ENCODE results near the gene USH2A.
"Not testable (repeated sequence)": the region's sequence is repeated elsewhere in the genome, so short reads cannot be mapped to it uniquely, and the experiment has no call there.

USH2A gene

GRCh38 chr1:216387782-216388181 is 35.5 kb downstream of the USH2A start:
- DNase-seq, result no peak

GRCh38 chr1:216379441-216379840 is 43.8 kb downstream of the USH2A start:
- DNase-seq, result no peak

GRCh38 chr1:216368249-216368648 is 55.0 kb downstream of the USH2A start:
- no peak for DNase-seq

GRCh38 chr1:216366979-216367378 is 56.3 kb downstream of the USH2A start:
- DNase-seq, result no peak

GRCh38 chr1:216356945-216357344 is 66.3 kb downstream of the USH2A start:
- no peak for DNase-seq

GRCh38 chr1:216350186-216350585 is 73.1 kb downstream of the USH2A start:
- DNase-seq, result no peak

- no peak for DNase-seq
Observed at GRCh38 chr1:216346526-216346925, 76.7 kb downstream of the USH2A start.

- DNase-seq, result not testable (repeated sequence)
Observed at GRCh38 chr1:216340542-216340941, 82.7 kb downstream of the USH2A start.

- no peak for DNase-seq
Observed at GRCh38 chr1:216332462-216332861, 90.8 kb downstream of the USH2A start.

GRCh38 chr1:216332003-216332402 is 91.2 kb downstream of the USH2A start:
- no peak for DNase-seq

GRCh38 chr1:216331211-216331610 is 92.0 kb downstream of the USH2A start:
- DNase-seq, result no peak

- no peak for DNase-seq
Observed at GRCh38 chr1:216330262-216330661, 93.0 kb downstream of the USH2A start.

- DNase-seq, result no peak
Observed at GRCh38 chr1:216325946-216326345, 97.3 kb downstream of the USH2A start.

- DNase-seq, result no peak
Observed at GRCh38 chr1:216325336-216325735, 97.9 kb downstream of the USH2A start.

GRCh38 chr1:216323344-216323743 is 99.9 kb downstream of the USH2A start:
- no peak for DNase-seq

GRCh38 chr1:216314379-216315095 is 108.7 kb downstream of the USH2A start:
- no peak for DNase-seq

- no peak for DNase-seq
Observed at GRCh38 chr1:216310776-216311175, 112.5 kb downstream of the USH2A start.

GRCh38 chr1:216306830-216307229 is 116.4 kb downstream of the USH2A start:
- DNase-seq, result no peak

GRCh38 chr1:216303690-216304089 is 119.6 kb downstream of the USH2A start:
- DNase-seq, result no peak

- no peak for DNase-seq
Observed at GRCh38 chr1:216293683-216294082, 129.6 kb downstream of the USH2A start.

- no peak for DNase-seq
Observed at GRCh38 chr1:216290074-216290473, 133.2 kb downstream of the USH2A start.

- DNase-seq, result no peak
Observed at GRCh38 chr1:216285052-216285451, 138.2 kb downstream of the USH2A start.

GRCh38 chr1:216281757-216282156 is 141.5 kb downstream of the USH2A start:
- no peak for DNase-seq

- no peak for DNase-seq
Observed at GRCh38 chr1:216270086-216270773, 153.0 kb downstream of the USH2A start.

- no peak for DNase-seq
Observed at GRCh38 chr1:216261631-216262030, 161.6 kb downstream of the USH2A start.

Measured in activated naive CD4-positive, alpha-beta T cell treated with anti-CD3 and anti-CD28 coated beads, Interleukin-2, amount 50 U/mL, for 16 hours (primary cell).